Ascending aorta (tissue), 2 donors: ENCODE measurements around the gene LCLAT1. TPM values are rescaled to one million over a fixed set of nuclear protein-coding genes. Genes with fewer than 3 reads are reported as not detected.
A peak's percentile ranks its signal among the peaks of the same experiment; 100 is the strongest.

ENCODE experiments used
- DNase-seq, 2 donors: peaks; one replicate each; pipeline ENCODE4 v3.0.0-alpha.2; 2019; ENCODE audit warnings: low spot score in 2 of 2
- H3K27ac ChIP-seq, 2 donors: fragments of 200-600 bp; sonication (generic); one replicate each; pipeline ENCODE4 v1.5.1; 2016 to 2017; ENCODE audit warnings: mild to moderate bottlenecking in 1 of 2
- H3K27me3 ChIP-seq: fragments of 200-600 bp; sonication (generic); one replicate; pipeline ENCODE4 v1.5.1; 2017
- H3K36me3 ChIP-seq, 2 donors: fragments of 200-600 bp; sonication (generic); one replicate each; pipeline ENCODE4 v1.5.1; 2016
- H3K4me1 ChIP-seq, 2 donors: fragments of 200-600 bp; sonication (generic); one replicate each; pipeline ENCODE4 v1.5.1; 2016 to 2017; ENCODE audit warnings: mild to moderate bottlenecking in 1 of 2
- H3K4me3 ChIP-seq, 2 donors: fragments of 200-600 bp; sonication (generic); one replicate each; pipeline ENCODE4 v1.5.1; 2016 to 2017; ENCODE audit warnings: mild to moderate bottlenecking in 1 of 2
- H3K9me3 ChIP-seq, 2 donors: fragments of 200-600 bp; sonication (generic); one replicate each; pipeline ENCODE4 v1.5.1; 2016
- CTCF ChIP-seq, 3 experiments: fragments of 200-600 bp in 2 of 3; fragments of 450-650 bp in 1 of 3; sonication (generic) in 2 of 3; IDR thresholded peaks; one replicate each; pipeline ENCODE4 v1.5.1; 2016 to 2019; ENCODE audit warnings: antibody characterized with exemption in 3 of 3, mild to moderate bottlenecking in 1 of 3, moderate library complexity in 1 of 3
- intact Hi-C: fragments of 100-400 bp; cut with DNase I; formaldehyde crosslinking; loops from one replicate; pipeline ENCODE4 v1.15.1; 2023
- total RNA-seq: library from RNA; depleted of rRNA; stranded (reverse); fragments of >200 nt; gene quantifications from one replicate; pipeline ENCODE4 v1.1.0, GENCODE V29; 2016

Gene LCLAT1
- total RNA-seq, 1 donor from 2014 or later = 9.8 TPM

DNA sequence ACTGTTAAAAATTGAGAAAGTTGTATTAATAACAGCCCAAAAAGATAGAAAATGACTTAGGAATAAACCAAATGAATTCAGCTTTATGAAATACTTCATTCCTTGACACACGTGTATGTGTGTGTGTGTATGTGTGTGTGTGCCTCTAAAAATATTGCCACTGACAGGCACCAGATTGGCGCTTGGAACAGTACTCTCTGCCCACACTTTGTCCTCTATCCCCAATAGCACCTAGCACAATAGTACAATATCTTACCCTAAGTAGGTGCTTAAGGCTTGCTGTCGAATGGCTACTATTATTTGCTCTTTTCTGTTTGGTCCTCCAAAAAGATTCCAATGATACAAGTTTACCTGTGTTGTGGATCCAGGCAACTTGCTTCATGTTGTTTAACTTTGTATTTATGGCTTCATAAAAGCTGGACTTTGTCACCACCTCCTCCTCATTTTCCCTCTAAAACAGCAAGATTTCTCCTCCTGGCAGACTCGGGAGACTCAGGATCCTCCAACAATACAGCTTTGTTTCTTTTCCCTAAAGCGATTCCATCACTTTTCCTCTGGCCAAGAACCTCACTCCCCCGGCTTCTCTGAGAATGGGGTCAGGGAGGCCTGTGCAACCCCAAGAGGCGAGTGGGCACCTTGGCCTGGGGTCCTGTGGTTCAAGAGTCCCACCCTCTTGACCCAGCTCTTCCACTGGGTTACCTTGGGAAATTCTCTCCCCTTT is 43.3 kb upstream of the LCLAT1 start:
- Histone ChIP-seq H3K9me3 (no peaks in the 10 kb centered on the region), H3K27me3 (no peaks in the 10 kb centered on the region), H3K36me3 (no peaks in the 10 kb centered on the region), H3K4me3 (no peak overlapping the region), H3K27ac (no peak overlapping the region), H3K4me1 (peaks cover 9 to 30% of the 10 kb centered on the region in 2 donors)
- DNase-seq = no peak
- intact Hi-C loops = loop anchor here (5.0 kb wide), 1 partner anchor 304 kb away; no protein-coding TSS in a partner anchor
- TF ChIP-seq CTCF (IDR thresholded peaks at IDR 0.05) = no peak

DNA sequence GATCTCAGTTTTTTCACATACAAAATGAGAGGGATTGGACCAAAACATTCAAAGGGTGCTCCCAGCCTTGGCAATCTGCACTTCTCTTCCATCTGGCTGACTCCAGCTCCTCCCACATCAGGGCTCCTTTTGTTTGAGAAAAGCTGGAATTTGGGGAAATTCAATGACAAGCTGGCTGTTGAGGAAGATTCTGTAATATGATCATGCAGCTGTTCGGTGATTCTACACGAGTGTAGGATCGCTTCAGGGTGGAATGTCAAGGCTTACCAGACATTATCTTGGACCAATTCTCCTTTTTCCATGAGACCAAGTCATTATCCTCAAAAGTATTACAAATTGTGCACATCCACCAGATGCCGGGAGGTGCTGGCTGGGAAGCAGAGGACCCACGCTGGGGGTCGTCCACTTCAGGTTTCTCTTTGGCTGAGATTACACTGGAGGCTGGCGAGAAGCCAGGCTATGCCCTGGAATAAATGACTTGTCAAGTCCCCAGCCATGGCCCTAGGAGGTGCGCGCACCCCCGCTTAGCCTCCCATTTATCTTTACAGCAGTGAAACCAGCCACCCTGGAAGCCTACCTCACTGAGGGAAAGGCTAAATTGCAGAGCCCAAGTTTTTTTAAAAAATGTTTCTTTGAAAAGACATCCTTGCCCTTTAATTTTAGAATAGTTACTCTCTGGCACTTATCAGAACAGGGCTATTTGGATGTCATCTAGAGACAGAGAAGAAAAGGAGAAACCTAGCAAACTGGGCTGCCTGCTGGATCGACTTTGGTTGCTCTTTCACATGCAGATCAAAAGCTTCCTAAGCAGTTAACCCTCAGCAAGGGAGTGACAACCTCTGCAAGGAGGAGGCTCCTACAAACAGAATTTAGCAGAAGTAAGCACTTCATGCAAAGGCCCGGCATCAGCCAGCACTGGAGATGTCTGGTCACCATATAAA is 42.5 kb upstream of the LCLAT1 start:
- no peaks in the 10 kb centered on the region for H3K36me3 ChIP-seq
- intact Hi-C loops = loop anchor here (5.0 kb wide), 2 partner anchors 172 to 303 kb away; partner anchors contain the start of gene LBH
- no peaks in the 10 kb centered on the region for H3K9me3 ChIP-seq
- no peak for DNase-seq
- no peak for TF ChIP-seq CTCF (IDR thresholded peaks at IDR 0.05)
- no peak overlapping the region for H3K27ac ChIP-seq
- H3K27me3 ChIP-seq = no peaks in the 10 kb centered on the region
- H3K4me1 ChIP-seq = peaks cover 14 to 38% of the 10 kb centered on the region in 2 donors
- no peak overlapping the region for H3K4me3 ChIP-seq

DNA sequence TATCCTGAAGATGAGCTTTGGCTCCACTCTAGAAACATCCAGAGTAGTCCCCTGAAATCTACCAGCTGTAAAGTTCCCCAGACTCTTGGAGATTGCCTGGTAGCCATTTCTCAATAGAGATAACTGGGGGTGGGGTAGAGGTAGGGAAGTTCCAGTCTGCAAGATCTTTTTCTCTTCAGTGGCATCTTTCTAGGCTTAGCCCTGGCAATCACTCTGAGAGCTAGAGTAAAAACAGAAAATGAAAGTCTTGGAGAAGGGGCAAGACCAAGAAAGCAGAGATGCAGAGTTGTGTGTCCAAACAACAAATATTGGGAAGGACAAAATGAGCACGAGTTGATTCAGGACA is 41.8 kb upstream of the LCLAT1 start:
- TF ChIP-seq CTCF (IDR thresholded peaks at IDR 0.05) = no peak
- intact Hi-C loops = loop anchor here (5.0 kb wide), 1 partner anchor 173 kb away; the partner anchor contains the start of gene LBH
- H3K4me3 ChIP-seq = no peak overlapping the region

GRCh38 chr2:30406853-30407252 is 40.2 kb upstream of the LCLAT1 start:
- no peaks in the 10 kb centered on the region for H3K9me3 ChIP-seq
- no peak overlapping the region for H3K4me3 ChIP-seq
- no peaks in the 10 kb centered on the region for H3K27me3 ChIP-seq
- H3K36me3 ChIP-seq = no peaks in the 10 kb centered on the region
- no peak for TF ChIP-seq CTCF (IDR thresholded peaks at IDR 0.05)
- no peak for DNase-seq
- peak overlapping the region in 1 of 2 donors; percentile 90 for H3K27ac ChIP-seq
- intact Hi-C loops = loop anchor here (5.0 kb wide), 1 partner anchor 175 kb away; the partner anchor contains the start of gene LBH
- peaks cover 14 to 41% of the 10 kb centered on the region in 2 donors for H3K4me1 ChIP-seq

More for the DNA sequence above, 41.8 kb upstream of the LCLAT1 start:
- Histone ChIP-seq H3K27ac (no peak overlapping the region), H3K9me3 (no peaks in the 10 kb centered on the region), H3K27me3 (no peaks in the 10 kb centered on the region), H3K4me1 (peaks cover 14 to 41% of the 10 kb centered on the region in 2 donors), H3K36me3 (no peaks in the 10 kb centered on the region)
- no peak for DNase-seq

GRCh38 chr2:30408961-30409387 is 38.1 kb upstream of the LCLAT1 start:
- no peak for TF ChIP-seq CTCF (IDR thresholded peaks at IDR 0.05)
- Histone ChIP-seq H3K9me3 (no peaks in the 10 kb centered on the region), H3K4me3 (no peak overlapping the region), H3K27ac (peak overlapping the region; percentile 77 to 90), H3K36me3 (no peaks in the 10 kb centered on the region), H3K4me1 (peaks cover 16 to 49% of the 10 kb centered on the region in 2 donors), H3K27me3 (no peaks in the 10 kb centered on the region)
- DNase-seq = no peak
- intact Hi-C loops = loop anchor here (1.0 to 5.0 kb wide), 3 partner anchors 36 to 177 kb away; partner anchors contain the start of genes LBH and LCLAT1
